ENCODE measurements around the gene FRMPD2.

DNA sequence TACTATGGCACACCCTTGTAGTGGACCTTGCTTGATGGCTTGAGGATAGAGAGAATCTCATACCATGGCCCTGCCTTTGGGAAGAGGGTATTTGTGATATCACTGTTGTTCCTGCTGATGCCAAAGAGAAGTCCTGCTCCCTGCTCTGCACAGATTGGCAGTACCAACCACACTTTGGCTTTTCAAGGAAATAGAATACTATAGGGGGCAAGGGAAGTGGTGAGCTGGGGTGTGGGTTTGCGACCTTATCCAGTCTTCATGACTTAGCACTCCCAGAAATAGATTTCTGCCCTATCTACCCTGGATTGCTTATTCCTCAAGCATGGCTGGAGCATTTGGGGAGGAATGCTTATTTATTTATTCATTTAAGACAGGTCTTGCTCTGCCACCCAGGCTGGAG, 25.2 kb upstream of the FRMPD2 start:
- no peak for TF ChIP-seq EZH2 (IDR thresholded peaks at IDR 0.05; ENCODE audit: borderline replicate concordance, low read depth, low read length, severe bottlenecking)
- no peak for TF ChIP-seq CTCF (IDR thresholded peaks at IDR 0.05; ENCODE audit: extremely low read depth in 1 of 2, insufficient read depth in 1 of 2, low read depth in 1 of 2, low read length in 2 of 2)
- no peak for TF ChIP-seq GATA2 (IDR thresholded peaks at IDR 0.05; ENCODE audit: insufficient read depth, insufficient read length, low read depth, low read length)
- no peak for TF ChIP-seq JUN (IDR thresholded peaks at IDR 0.05; ENCODE audit: borderline replicate concordance, insufficient read depth, insufficient read length, low read depth)
- no peak for TF ChIP-seq POLR2AphosphoS5 (IDR thresholded peaks at IDR 0.05; ENCODE audit: insufficient read depth, low read depth, low read length)
- TF ChIP-seq POLR2A (IDR thresholded peaks at IDR 0.05; ENCODE audit: low read depth, low read length): no peak
- TF ChIP-seq, protein P1, sequence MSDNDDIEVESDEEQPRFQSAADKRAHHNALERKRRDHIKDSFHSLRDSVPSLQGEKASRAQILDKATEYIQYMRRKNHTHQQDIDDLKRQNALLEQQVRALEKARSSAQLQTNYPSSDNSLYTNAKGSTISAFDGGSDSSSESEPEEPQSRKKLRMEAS (IDR thresholded peaks at IDR 0.05; ENCODE audit: insufficient read depth, insufficient read length): no peak
- TF ChIP-seq FOS (IDR thresholded peaks at IDR 0.05; ENCODE audit: borderline replicate concordance, insufficient read depth, low read length): no peak
- TF ChIP-seq MYC (IDR thresholded peaks at IDR 0.05; ENCODE audit: low read depth, low read length): no peak

Measured in endothelial cell of umbilical vein (primary cell).